Measurements from ENCODE around the gene TRA2A.

TRA2A gene

DNA sequence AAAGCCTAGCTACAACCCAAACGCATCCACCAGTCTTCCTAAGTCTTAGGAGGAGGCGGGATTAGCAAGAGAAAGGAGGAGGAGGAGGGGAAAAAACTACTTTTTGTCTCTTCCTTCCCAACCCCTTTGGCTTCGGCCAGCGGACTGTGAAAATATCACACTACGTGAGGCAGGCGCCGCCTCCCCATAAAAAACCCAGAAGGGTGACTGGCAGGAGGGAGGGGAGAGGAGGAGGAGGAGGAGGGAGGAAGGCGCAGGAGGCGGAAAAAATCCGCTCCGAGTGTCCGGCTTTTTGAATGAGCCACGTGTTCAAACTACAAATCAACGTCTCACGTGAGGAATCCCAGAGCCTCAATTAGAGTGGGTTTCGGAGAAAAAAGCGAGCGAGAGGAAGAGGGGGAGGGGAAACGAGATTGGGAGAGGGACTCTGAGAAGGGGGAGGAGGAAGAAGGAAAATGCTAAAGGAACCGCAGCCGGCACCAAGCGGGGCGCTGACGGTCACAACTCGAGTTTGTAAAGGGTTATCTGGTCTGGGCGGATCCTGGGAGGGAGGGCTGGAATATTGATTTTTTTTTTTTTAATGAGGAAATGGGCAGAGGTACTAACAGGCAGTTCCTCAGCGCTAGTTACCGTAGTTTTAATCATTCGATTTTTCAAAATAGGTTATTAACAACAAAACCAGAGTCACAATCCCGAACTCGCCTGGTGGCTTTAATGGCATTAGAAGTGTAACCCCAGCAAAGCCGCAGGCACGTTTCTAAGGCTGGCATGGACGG, 61.3 kb downstream of the TRA2A start, which contains the start of gene IGF2BP3:
Gene IGF2BP3, minus strand, starts transcription at position 162 of the 776 bp plus-strand sequence. CDS start 381 bp downstream, outside the sequence.
- peak; percentile 84 for DNase-seq (ENCODE audit: low spot score)

DNA sequence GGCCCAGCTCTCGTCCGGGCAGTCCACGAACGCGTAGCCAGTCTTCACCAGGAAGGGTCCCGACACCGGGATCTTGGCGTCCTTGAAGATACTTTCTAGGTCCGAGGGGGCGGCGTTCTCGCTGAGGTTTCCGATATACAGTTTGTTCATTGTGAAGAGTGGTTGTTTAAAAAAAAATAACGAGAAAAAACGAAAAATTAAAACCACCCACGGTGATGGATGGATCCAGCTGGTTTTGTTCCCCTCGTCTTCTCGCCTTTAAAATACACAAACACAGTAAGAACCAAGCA, 61.9 kb downstream of the TRA2A start:
- DNase-seq (ENCODE audit: low spot score), result no peak

DNA sequence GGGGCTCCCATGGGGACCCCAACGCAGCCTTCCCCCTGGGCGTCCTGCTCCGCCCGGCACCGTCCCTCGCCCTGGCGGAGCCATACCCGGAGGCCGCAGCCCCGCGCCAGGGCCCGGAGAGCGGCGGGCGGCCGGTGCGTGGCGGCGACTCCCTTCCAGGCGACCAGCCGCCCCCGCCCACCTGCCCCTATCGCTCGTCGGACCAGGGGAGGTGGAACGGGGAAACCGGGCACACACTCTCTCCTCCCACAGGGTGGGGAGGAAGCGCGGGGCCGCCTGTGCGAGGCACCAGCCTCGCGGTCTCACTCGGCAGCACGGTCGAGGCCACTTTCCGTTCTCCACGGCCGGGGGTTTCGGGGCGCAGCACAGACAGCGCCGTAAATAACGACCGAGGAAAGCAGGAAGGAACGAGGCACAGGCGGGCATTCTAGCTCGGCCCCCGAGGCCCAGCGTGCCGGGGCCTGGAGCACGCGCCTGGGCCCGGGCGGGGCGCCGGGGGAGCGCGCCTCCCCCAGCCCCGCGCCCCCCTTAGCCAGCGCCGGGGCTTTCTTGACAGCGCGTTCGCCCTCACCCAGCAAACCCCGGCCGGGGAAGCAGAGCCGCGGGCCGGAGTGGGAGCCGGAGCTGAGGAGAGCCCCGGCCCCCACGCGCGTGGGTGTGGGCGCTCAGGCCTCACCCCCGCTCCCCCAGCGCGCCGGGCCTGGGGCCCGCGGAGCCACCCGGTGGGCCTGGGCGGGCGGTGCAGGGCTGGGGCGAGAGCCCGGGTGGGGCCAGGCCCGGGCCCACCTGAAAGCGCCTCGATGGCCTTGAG, 62.4 kb downstream of the TRA2A start:
- DNase-seq (ENCODE audit: low spot score), result no peak

DNA sequence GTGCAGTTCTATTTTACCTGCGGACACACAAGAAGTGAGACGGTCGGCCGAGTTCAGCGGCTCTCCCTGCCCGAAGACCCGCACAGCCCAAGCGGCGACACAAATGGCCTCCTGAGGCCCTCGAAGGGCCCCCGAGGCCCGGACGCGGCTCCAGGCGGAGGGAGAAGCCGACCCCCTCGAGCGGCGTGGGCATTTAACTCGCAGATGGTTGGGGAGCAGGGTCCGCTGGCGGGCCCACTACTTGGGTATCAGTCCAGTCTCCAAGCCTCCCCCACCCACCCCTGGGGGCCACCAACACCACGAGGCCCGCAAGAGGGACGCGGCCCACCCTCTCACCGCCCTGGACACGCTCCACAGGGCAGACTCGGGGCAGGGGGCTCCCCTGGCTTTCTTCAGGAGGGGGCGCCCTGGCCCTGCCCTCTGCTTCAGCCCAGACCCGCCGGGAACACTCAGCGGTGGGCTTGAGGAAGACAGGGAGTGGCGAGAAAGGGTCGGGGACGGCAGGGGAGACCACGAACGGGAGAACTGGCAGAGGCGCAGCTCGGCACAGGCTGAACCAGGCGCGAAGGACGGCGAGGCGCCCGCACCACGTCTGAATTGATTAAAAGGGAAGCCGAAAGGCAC, 63.1 kb downstream of the TRA2A start:
- DNase-seq (ENCODE audit: low spot score), result no peak

- peak; percentile 29 for DNase-seq (ENCODE audit: low spot score)
Observed at GRCh38 chr7:23467806-23468525, 63.8 kb downstream of the TRA2A start.

- no peak for DNase-seq (ENCODE audit: low spot score)
Observed at GRCh38 chr7:23467291-23467805, 64.4 kb downstream of the TRA2A start.

- DNase-seq (ENCODE audit: low spot score), result peak; percentile 38
Observed at GRCh38 chr7:23462846-23463245, 68.9 kb downstream of the TRA2A start.

DNA sequence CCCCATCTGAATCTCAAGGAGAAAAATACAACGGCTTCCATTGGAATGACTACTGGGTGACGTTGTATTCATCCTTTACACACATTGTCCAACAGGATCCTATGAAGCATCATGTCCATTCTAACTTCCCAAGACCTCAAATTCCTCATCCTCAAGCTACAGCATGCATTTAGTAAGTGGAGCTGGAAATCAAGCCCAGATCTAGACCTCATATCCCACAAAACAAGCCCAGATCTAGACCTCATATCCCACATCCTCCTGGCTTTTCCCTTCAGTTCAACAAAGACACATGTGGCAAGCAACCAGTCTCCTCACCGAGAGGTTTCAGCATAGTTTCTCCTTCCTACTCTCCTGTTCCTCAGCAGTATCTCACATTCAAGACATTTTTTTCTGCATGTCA, 73.7 kb downstream of the TRA2A start:
- DNase-seq (ENCODE audit: low spot score), result no peak

GRCh38 chr7:23456093-23456492, 75.7 kb downstream of the TRA2A start:
- no peak for DNase-seq (ENCODE audit: low spot score)

DNA sequence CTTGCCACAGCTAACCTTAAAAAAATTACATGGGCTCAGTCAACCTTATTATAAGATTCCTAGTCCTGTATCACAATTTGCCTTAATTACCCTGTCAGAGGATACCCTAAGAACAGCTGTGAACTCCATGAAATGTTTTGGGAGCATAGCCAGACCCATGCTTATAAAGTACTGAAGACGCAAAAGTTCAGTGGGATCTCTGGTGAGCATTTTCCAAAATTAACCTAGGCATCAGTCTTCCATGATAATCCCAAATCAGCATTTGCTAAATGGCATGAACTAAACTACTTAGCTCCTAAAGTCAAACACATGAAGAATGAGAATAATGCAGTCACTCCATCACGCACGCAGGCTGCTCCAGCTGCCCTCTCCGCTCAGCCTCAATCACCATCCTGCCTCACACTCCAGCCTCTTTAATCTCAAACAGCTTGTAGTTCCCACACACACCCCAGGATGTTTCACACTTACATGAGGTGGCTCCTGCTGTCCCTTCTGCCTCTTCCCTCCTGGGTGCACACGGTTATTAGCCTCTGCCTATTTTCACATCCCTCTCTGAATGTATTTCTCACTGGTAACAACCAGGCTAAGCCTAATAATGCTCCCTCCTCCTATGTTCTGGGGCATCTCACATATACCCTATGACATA, 76.8 kb downstream of the TRA2A start:
- DNase-seq (ENCODE audit: low spot score), result no peak

All from kidney tubule cell (primary cell).